GM18526 (cell line): ENCODE measurements around the gene C12orf60.

Source experiments
- POLR2A ChIP-seq: IDR thresholded peaks from 3 replicates; pipeline ENCODE4 v1.6.1; 2011; ENCODE audit not compliant: insufficient read length; ENCODE audit errors: extremely low read depth

The C12orf60 gene

DNA sequence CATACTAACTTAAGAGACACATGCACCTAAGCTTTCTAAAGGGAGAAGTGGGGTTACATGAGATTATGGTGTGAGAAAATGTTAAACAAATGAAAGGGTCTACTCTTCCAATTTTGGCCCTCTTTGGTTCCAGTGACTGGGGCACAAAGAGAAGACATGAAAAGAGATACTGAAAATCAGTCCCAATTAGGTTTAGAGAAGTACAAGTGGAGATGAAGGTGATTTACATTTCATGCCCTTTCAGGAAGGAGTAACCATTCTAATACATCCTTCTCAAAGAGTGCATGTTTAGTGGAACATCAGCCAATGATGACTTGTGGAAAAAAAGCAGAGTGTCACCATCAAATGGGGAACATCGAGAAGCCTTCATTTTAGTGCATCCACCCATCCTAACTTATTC is 67.8 kb downstream of the C12orf60 start:
- TF ChIP-seq POLR2A, result no peak

DNA sequence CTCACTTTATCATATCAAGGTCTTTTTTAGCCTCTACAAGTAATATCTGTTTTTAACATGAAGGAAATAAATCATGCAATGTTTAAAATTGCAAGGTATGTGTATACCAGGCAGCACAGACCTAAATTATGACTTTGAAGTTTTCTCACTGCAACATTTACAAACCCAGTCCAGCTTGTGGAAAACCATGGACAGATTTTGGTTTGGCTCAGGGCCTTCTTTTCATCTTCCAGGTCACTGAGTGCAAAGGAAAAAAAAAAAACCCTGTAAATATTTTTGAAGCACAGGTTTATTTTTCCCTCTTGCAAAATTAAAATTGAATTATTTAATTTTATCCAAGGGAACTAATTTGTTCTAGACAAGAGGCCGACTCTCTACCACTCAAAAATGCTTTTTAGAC is 68.4 kb downstream of the C12orf60 start:
- no peak for TF ChIP-seq POLR2A

DNA sequence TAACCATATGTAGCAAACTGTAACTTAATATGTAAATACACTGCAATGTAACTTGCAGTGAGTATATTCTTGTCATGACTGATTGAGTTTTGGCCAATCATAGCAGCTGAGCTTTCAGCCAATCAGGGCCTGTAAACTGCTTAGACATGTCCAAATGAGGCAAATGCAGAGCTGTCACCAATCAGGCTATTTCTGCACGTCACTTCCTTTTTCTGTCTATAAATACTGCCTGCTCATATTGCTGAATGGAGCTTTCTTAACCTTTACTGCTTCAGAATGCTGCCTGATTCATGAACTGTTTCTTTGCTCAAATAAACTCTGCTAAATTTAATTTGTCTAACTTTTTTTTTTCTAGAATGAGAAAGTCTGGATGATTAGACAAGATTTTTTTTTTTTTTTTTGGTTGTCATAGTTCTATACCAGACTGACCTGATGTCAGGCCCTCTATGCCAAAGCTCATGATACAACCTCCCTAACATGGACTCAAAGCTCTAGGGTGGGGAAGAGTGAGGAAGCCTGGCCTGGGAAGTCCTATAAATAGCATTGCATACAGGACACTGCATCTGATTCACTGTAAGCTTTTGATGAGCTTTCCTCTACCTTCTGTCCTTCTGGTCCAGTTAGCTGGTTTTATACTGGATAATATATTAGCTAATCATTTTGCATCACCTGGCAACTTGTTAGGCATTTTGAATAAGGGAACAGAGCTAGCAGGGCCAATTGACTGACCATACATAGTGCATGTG is 70.1 kb downstream of the C12orf60 start:
- TF ChIP-seq POLR2A, result no peak
